Activated CD4-positive, alpha-beta T cell treated with anti-CD3 and anti-CD28 coated beads, Interleukin-2, amount 50 U/mL, for 24 hours (primary cell): Measurements from ENCODE around the gene USP24.

Experiments used
- DNase-seq, 2 donors: peaks; one replicate each; pipeline ENCODE4 v3.0.0-alpha.2; 2020; ENCODE audit warnings: low read depth in 1 of 2, low spot score in 1 of 2

Gene USP24

GRCh38 chr1:55159571-55159970, 55.6 kb downstream of the USP24 start:
- no peak for DNase-seq

- no peak for DNase-seq
Measured at GRCh38 chr1:55156608-55157007, 58.6 kb downstream of the USP24 start.

GRCh38 chr1:55156093-55156492, 59.1 kb downstream of the USP24 start:
- DNase-seq: no peak

GRCh38 chr1:55155522-55155921, 59.6 kb downstream of the USP24 start:
- DNase-seq: no peak

- DNase-seq: no peak
Measured at GRCh38 chr1:55154616-55155015, 60.5 kb downstream of the USP24 start.

- DNase-seq: no peak
Measured at GRCh38 chr1:55153031-55153430, 62.1 kb downstream of the USP24 start.

GRCh38 chr1:55150880-55151588, 64.1 kb downstream of the USP24 start:
- no peak for DNase-seq

GRCh38 chr1:55148676-55149075, 66.5 kb downstream of the USP24 start:
- DNase-seq: no peak

GRCh38 chr1:55147524-55147923, 67.6 kb downstream of the USP24 start:
- no peak for DNase-seq

- no peak for DNase-seq
Measured at GRCh38 chr1:55146781-55147180, 68.4 kb downstream of the USP24 start.

GRCh38 chr1:55144886-55145285, 70.3 kb downstream of the USP24 start:
- DNase-seq: no peak

GRCh38 chr1:55143684-55144083, 71.5 kb downstream of the USP24 start:
- no peak for DNase-seq

GRCh38 chr1:55141295-55141893, 73.8 kb downstream of the USP24 start:
- no peak for DNase-seq

- DNase-seq: peak in 1 of 2 donors; percentile 76
Measured at GRCh38 chr1:55140546-55140983, 74.6 kb downstream of the USP24 start.

GRCh38 chr1:55140137-55140536, 75.0 kb downstream of the USP24 start:
- no peak for DNase-seq

GRCh38 chr1:55138823-55139222, 76.3 kb downstream of the USP24 start:
- no peak for DNase-seq

GRCh38 chr1:55134152-55134808, 80.9 kb downstream of the USP24 start:
- DNase-seq: no peak

- no peak for DNase-seq
Measured at GRCh38 chr1:55131801-55132200, 83.4 kb downstream of the USP24 start.

- no peak for DNase-seq
Measured at GRCh38 chr1:55131218-55131617, 83.9 kb downstream of the USP24 start.

GRCh38 chr1:55129194-55129728, 85.9 kb downstream of the USP24 start:
- DNase-seq: no peak

GRCh38 chr1:55128418-55128995, 86.7 kb downstream of the USP24 start:
- no peak for DNase-seq
